SKM-1 treated with dmso at 0.1 percent for 144 hours (cell line): ENCODE results near the gene GPR108.
"Not testable (repeated sequence)": the region's sequence is repeated elsewhere in the genome, so short reads cannot be mapped to it uniquely, and the experiment has no call there.

Experiments used
- DNase-seq: peaks from one replicate; lab custom pipeline; 2025; ENCODE audit not compliant: unreplicated experiment; lab: John Stamatoyannopoulos, UW

GPR108 gene

DNA sequence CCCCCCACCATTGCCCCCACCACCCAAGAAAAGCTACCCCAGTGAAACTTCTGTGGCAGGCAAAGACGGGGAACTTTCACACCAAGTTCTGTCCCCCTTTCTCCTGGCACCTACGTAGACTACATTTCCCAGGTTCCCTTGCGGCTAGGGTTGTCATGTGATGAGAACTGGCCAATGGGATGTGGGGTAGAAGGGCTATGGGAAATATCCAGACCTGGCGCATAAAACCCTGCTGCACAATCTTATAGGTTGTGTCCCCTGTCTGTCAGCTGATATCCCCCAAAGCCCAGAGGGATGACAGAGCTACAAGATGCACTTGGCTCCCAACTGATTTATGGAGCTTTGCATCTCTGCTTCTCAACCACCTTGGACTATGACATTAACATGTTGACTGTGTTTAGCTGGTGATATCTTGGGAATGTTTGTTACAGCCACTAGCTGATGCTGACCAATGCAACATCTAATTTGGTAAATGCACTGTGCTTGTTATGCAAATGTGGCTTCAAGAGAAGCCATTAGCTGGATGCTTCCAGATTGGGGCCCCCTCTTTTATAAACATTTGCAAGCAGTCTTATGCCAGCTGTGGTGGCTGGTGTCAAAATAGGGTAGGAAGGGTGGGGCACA is 23.8 kb upstream of the GPR108 start:
- DNase-seq, result no peak

- DNase-seq, result no peak
Observed at GRCh38 chr19:6760606-6761005, 23.2 kb upstream of the GPR108 start.

- DNase-seq, result no peak
Observed at GRCh38 chr19:6754653-6755463, 17.5 kb upstream of the GPR108 start.

GRCh38 chr19:6754136-6754535 is 16.8 kb upstream of the GPR108 start:
- DNase-seq, result no peak

DNA sequence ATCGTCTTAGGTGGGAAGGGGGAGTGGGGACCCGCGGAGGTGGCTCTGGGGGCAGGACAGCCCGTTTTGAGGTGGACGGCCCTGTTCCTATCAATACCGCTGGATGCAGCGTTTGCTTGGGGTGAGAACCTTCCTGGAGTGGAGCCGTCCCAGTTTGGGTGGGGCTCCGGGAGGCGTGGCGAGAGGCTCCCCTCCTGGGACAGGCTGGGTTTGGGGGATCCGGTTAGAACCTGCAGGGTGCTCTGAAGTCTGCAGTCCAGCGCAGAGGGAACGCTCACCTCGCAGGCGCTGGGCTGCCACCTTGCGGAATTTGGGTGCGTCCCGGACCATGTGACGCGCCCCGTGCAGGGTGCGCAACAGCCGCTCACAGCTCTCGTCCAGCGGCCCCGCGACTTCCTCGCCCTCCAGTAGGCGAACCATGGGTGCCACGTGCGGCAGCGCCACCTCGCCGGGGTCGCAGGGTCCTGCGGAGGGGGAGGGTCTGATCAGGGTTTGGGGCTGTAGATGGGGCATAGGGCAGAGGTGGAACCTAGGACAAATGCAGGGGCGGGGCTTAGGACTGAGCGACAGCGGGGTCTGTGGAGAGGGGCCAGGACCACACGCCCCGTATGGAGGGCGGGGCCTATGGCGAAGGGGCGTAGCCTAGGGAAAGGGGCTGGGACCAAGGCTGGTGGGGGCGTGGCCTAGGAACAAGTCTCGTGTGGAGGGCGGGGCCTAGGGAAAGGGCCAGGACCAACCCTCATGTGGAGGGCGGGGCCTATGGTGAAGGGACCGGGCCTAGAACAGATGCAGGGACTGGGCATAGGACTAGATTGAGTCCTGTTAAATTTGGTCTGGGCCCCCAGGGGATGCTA is 16.0 kb upstream of the GPR108 start:
- DNase-seq, result peak; percentile 92

GRCh38 chr19:6752256-6753177 is 15.1 kb upstream of the GPR108 start:
- DNase-seq, result no peak

DNA sequence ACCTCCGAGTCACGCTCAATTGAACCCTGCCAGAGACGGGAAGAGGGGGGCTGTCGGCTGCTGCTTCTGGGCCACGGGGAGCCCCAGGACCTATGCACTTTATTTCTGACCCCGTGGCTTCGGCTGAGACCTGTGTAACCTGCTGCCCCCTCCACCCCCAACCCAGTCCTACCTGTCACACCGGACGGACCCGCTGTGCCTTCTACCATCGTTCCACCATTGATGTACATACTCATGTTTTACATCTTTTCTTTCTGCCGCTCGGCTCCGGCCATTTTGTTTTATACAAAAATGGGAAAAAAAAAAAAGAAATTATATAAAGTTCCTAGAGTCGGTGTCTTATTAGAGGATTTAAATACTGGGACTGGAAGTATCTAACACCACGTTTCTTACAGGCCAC is 13.8 kb upstream of the GPR108 start:
- no peak for DNase-seq

DNA sequence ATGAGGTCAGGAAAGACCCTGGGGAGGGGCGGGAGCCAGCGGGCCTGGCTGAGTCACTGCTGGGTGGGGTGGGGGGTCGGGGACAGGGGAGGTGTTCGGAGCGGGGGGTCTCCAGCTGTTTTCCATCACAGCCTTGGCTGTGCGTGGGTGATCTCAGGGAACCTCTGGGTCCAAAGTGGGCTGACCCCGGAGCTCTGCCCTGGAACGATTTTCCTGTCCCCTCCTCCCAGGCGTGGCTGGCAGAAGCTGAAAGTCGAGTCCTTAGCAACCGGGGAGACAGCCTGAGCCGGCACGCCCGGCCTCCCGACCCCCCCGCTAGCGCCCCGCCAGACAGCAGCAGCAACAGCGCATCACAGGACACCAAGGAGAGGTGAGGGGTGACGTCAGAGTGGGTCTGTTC is 12.7 kb upstream of the GPR108 start:
- no peak for DNase-seq

- DNase-seq, result not testable (repeated sequence)
Observed at GRCh38 chr19:6748543-6748942, 11.2 kb upstream of the GPR108 start.

DNA sequence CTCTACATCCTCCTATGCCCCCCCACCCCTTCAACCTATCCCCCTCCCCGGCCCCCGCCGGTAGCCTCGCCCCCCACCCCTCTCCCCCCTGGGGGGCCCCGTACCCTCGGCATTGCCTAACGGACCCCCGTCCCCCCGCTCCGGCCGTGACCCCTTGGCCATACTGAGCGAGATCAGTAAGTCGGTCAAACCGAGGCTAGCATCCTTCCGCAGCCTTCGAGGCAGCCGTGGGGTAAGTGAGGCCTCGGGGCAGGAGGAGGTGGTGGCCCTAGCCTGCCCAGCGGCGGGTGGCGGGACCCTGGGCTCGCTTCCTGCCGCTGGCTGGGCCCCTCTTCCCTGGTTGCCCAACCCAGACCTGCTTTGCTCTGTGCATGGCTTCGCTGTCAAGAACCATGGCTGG is 8.6 kb upstream of the GPR108 start:
- DNase-seq, result no peak

- no peak for DNase-seq
Observed at GRCh38 chr19:6744381-6745301, 7.3 kb upstream of the GPR108 start.

GRCh38 chr19:6743714-6744380 is 6.5 kb upstream of the GPR108 start:
- DNase-seq, result no peak

GRCh38 chr19:6743066-6743465 is 5.7 kb upstream of the GPR108 start:
- DNase-seq, result no peak

GRCh38 chr19:6740589-6741343 is 3.4 kb upstream of the GPR108 start:
- DNase-seq, result no peak

- DNase-seq, result no peak
Observed at GRCh38 chr19:6739883-6740588, 2.7 kb upstream of the GPR108 start.

GRCh38 chr19:6739390-6739882 is 2.1 kb upstream of the GPR108 start, which contains the start of gene TRIP10:
Gene TRIP10 (plus strand): TSS chr19:6739680. CDS start chr19:6739762, 82 bp downstream.
- peak; percentile 45 for DNase-seq

DNA sequence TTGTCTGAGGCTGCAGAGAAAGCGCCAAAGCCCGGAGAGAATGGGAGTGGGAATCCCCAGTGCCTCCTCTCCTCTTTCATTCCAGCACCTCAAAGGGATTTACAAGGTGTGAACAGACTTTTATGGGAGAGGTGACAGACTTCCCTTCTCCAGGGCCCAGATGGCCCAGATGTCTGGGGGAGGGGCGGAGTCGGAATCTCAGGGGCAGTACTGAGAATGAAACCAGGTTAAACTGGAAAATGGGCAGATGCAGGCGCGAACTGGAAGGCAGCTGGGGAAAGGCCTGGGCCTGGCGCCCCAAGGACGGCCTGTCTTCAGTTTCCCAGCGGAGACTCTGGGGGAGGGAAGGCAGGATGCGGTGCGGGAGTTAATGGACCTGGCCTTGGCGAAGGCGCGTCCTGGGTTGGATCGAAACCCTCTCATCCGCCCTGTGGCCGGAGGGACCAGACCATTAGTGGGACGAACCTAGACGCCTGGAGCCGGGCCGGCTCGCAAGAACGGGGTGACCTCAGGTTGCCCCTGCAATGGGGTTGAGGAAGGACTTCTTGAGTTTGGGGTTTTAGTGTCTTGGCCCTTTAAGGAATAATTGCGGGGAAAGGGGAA is 1.5 kb upstream of the GPR108 start:
- peak; percentile 45 for DNase-seq
